Neural crest cell (in vitro differentiated cells): Measurements from ENCODE around the gene CEMIP. TPM values are rescaled to one million over a fixed set of nuclear protein-coding genes. Genes with fewer than 3 reads are reported as not detected.

Source experiments
- DNase-seq: peaks from one replicate; pipeline ENCODE4 v3.0.0; 2021; ENCODE audit warnings: low read depth, mixed read lengths, low spot score
- H3K27ac Mint-ChIP-seq: one replicate; pipeline ENCODE4 v1.8.0; 2021; ENCODE audit warnings: mild to moderate bottlenecking, mixed read lengths; ENCODE audit not compliant: unreplicated experiment
- H3K27me3 Mint-ChIP-seq: 2 replicates; pipeline ENCODE4 v1.8.0; 2021; ENCODE audit warnings: low read depth, mild to moderate bottlenecking, mixed read lengths
- H3K36me3 Mint-ChIP-seq: 2 replicates; pipeline ENCODE4 v1.8.0; 2021; ENCODE audit warnings: low read depth, mild to moderate bottlenecking, mixed read lengths
- H3K4me1 Mint-ChIP-seq: 2 replicates; pipeline ENCODE4 v1.8.0; 2021; ENCODE audit warnings: mixed read lengths
- H3K4me3 Mint-ChIP-seq: one replicate; pipeline ENCODE4 v1.8.0; 2021; ENCODE audit warnings: mild to moderate bottlenecking, mixed read lengths
- H3K9me3 Mint-ChIP-seq: 2 replicates; pipeline ENCODE4 v1.8.0; 2021; ENCODE audit warnings: mixed read lengths
- total RNA-seq: library from RNA; stranded (reverse); gene quantifications from 2 replicates; pipeline ENCODE4 v1.2.1, GENCODE V29; 2021
- TF ChIP-seq, protein P1 (sequence below): fragments of 200-600 bp; sonication (generic); conservative IDR thresholded peaks from 2 replicates; pipeline ENCODE4 v1.5.0; 2021; ENCODE audit warnings: antibody characterized with exemption, mild to moderate bottlenecking

CEMIP gene
- total RNA-seq, 1 donor from 2014 or later = 0.33 TPM

DNA sequence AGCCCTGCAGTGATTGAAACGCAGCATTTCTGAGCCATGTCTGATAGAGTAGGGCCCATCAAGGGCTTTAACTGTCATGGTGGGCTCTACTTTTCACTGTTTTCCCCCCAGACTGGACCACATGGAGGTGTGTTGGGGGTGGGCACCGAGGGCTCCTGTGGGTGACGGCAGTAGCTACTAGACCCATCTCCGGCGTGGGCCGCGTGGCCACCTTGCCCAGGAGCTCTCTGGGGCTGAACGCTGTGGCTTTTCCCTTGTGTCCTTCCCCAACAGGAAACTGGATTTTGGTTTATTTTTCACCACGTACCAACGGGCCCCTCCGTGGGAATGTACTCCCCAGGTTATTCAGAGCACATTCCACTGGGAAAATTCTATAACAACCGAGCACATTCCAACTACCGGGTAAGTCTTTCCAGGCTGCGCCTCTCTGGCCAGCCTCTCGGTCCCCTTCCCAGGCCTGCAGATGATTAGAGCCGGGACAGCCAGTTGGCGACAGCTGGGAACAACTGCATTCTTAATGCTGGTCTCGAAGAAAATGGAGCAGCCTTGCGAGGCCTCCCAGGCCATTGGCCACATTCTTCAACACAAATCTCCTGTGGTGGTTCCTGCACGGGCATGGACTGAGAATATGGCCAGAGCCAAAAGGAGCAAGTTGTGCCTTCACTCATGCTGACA, 142.7 kb downstream of the CEMIP start:
- H3K27ac Mint-ChIP-seq = no peak overlapping the region
- H3K4me1 Mint-ChIP-seq = peaks cover 21% of the 10 kb centered on the region
- no peak for DNase-seq
- H3K27me3 Mint-ChIP-seq = no peaks in the 10 kb centered on the region
- no peak overlapping the region for H3K4me3 Mint-ChIP-seq
- H3K36me3 Mint-ChIP-seq = no peaks in the 10 kb centered on the region
- TF ChIP-seq, protein P1, sequence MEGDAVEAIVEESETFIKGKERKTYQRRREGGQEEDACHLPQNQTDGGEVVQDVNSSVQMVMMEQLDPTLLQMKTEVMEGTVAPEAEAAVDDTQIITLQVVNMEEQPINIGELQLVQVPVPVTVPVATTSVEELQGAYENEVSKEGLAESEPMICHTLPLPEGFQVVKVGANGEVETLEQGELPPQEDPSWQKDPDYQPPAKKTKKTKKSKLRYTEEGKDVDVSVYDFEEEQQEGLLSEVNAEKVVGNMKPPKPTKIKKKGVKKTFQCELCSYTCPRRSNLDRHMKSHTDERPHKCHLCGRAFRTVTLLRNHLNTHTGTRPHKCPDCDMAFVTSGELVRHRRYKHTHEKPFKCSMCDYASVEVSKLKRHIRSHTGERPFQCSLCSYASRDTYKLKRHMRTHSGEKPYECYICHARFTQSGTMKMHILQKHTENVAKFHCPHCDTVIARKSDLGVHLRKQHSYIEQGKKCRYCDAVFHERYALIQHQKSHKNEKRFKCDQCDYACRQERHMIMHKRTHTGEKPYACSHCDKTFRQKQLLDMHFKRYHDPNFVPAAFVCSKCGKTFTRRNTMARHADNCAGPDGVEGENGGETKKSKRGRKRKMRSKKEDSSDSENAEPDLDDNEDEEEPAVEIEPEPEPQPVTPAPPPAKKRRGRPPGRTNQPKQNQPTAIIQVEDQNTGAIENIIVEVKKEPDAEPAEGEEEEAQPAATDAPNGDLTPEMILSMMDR = no peak
- no peaks in the 10 kb centered on the region for H3K9me3 Mint-ChIP-seq

DNA sequence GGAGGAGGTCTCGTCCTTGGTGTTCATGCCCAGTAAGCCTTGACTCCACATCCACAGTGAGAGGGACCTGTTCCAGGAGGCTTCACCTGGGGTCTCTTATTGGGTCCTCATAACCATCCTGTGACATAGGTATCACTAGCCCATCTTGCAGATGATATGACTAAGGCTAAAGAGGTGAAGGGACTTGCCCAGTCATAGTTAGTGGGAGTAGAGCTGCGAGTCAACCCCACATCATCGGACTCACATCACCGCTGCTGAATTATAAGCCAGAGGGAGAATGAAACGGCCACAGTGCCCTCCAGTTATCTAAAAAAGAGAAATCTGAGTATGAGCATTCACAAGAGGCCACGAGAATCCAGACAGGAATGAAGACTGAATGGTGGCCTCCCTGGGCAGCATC, 144.5 kb downstream of the CEMIP start:
- Mint-ChIP-seq H3K4me1 (peaks cover 33% of the 10 kb centered on the region), H3K27ac (no peak overlapping the region), H3K36me3 (no peaks in the 10 kb centered on the region), H3K4me3 (peak overlapping the region; percentile 6), H3K27me3 (no peaks in the 10 kb centered on the region), H3K9me3 (no peaks in the 10 kb centered on the region)
- DNase-seq = no peak
- TF ChIP-seq, protein P1 = no peak

DNA sequence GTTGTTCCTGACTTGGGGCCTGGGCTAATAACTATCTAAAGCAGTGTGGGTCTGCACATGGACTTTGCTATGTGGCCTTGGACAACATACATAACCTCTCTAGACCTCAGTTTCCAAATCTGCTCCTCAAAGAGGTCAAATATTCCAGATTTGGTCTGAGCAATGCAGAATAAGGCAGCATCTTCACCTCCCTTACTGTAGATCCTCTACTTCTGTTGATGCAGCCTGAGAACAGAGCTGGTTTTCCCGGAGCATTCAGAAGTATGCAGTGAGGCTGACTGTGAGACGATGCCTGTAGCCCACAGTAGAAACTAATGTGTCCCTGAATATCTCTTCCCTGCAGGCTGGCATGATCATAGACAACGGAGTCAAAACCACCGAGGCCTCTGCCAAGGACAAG, 145.1 kb downstream of the CEMIP start:
- no peak overlapping the region for H3K27ac Mint-ChIP-seq
- no peaks in the 10 kb centered on the region for H3K27me3 Mint-ChIP-seq
- DNase-seq = no peak
- peaks cover 4% of the 10 kb centered on the region for H3K36me3 Mint-ChIP-seq
- H3K4me3 Mint-ChIP-seq = no peak overlapping the region
- TF ChIP-seq, protein P1 = no peak
- H3K9me3 Mint-ChIP-seq = peaks cover 2% of the 10 kb centered on the region
- peaks cover 39% of the 10 kb centered on the region for H3K4me1 Mint-ChIP-seq

DNA sequence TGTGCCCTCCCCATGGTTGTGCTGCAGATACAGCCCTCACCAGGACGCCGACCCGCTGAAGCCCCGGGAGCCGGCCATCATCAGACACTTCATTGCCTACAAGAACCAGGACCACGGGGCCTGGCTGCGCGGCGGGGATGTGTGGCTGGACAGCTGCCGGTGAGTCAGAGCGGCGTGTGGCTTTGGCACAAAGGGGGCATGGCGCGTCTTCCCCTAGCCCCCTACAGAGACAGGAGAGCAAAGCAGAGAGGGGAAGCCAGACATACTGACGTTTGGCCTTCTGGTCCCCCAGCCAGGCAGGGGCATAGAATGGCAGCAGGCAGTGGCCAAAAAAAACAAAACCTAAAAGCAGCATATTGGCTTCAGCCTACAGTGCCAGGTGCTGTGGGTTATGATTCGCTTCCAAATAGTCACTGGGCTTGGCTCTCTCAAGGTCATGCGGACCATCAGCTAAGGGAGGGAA, 146.5 kb downstream of the CEMIP start:
- TF ChIP-seq, protein P1 = no peak
- peaks cover 2% of the 10 kb centered on the region for H3K9me3 Mint-ChIP-seq
- peaks cover 8% of the 10 kb centered on the region for H3K36me3 Mint-ChIP-seq
- H3K27me3 Mint-ChIP-seq = no peaks in the 10 kb centered on the region
- DNase-seq = no peak
- peaks cover 39% of the 10 kb centered on the region for H3K4me1 Mint-ChIP-seq
- no peak overlapping the region for H3K4me3 Mint-ChIP-seq
- no peak overlapping the region for H3K27ac Mint-ChIP-seq

DNA sequence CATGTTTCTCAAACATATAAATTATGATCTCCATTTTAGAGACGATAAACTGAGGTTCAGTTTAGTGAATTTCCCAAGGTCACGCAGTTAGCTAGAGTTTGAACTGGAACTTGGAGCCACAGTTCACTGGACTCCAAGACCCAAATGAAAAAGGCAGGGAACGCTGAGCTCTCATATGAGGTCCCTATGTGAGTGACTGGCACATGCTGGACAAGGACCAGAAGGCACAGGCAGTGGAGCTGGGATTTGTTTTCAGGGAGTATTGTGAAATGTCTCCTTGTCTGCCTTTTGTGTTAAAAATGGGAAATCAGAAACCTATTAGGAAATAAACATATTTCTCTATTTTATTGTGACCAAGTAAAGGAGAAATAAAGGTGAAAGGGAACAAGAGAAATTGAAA, 147.0 kb downstream of the CEMIP start:
- peaks cover 2% of the 10 kb centered on the region for H3K9me3 Mint-ChIP-seq
- DNase-seq = no peak
- no peak overlapping the region for H3K27ac Mint-ChIP-seq
- peaks cover 37% of the 10 kb centered on the region for H3K4me1 Mint-ChIP-seq
- peaks cover 8% of the 10 kb centered on the region for H3K36me3 Mint-ChIP-seq
- no peak overlapping the region for H3K4me3 Mint-ChIP-seq
- no peaks in the 10 kb centered on the region for H3K27me3 Mint-ChIP-seq
- TF ChIP-seq, protein P1 = no peak
